Measurements from ENCODE around the gene PRDM12.
"Not testable (repeated sequence)": the region's sequence is repeated elsewhere in the genome, so short reads cannot be mapped to it uniquely, and the experiment has no call there.

Gene PRDM12

DNA sequence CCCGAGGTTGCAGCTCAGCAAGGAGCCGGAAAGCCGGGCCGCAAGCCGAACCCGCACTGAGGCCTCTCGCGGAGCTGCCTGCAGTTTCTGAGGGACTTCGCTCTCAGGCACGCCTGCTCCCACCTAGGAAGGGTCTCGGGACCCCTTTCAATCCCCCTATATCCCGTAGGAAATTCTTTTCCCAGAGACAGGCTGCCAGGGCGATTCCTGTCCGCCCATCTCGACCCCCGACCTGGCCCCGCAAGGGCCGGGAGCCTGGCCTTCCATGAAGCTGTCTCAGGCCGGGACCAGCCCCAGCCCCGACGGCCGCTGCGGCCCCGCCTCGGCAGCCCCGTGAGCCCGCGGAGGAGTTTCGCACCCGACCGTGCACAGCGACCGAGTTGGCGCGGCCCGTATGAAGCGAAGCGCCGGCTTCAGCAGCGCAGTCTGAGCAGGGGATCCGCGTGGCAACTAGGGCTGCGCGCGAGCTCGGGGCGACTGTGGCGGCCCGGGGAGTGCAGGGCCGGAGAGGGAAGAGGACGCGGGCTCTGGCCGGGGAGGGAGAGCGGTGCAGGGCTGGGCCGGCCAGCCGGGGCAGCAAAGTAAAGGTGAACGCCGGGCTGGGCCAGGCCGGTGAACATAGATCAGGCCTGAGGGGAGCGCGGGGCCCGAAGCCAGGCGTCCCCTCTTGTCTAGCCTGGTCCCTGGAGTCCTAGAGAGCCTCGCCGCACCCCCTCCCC lies 977 bp upstream of the PRDM12 start:
- no peak for DNase-seq (ENCODE audit: low read depth in 2 of 2, low spot score in 1 of 2)

- DNase-seq (ENCODE audit: low read depth in 2 of 2, low spot score in 1 of 2): no peak
Measured at GRCh38 chr9:130663977-130664250, 480 bp upstream of the PRDM12 start.

GRCh38 chr9:130665029-130665430 lies 636 bp downstream of the PRDM12 start:
- DNase-seq (ENCODE audit: low read depth in 2 of 2, low spot score in 1 of 2): no peak

- DNase-seq (ENCODE audit: low read depth in 2 of 2, low spot score in 1 of 2): no peak
Measured at GRCh38 chr9:130665431-130666392, 1.3 kb downstream of the PRDM12 start.

DNA sequence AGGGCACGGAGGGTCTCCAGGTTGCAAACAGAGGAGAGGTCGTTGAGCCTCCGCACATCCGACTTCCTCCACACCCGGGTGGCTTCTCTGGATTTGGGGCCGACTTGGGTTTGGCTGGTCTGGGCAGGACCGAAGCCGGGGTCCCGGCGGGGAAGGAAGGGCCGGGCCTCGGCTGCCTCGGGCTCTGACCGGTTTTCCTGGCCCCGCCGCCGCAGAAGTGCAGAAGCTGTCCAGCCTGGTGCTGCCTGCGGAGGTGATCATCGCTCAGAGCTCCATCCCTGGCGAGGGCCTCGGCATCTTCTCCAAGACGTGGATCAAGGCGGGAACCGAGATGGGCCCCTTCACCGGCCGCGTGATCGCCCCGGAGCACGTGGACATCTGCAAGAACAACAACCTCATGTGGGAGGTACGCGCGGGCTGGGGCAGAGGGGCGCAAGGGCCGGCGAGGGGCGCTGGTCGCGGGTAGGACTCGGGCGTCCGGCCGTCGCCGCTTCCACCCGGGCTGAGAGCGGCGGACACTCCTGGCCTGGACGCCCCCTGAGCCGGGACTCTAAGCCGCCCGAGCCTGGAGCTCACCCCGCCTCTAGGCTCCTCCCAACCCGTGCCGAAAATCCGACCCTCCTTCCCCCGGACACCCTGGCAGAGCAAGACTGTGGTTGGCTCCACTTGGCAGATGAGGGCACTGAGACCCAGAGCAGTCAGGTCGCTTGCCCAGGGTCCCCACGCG lies 2.2 kb downstream of the PRDM12 start:
- DNase-seq (ENCODE audit: low read depth in 2 of 2, low spot score in 1 of 2): no peak

DNA sequence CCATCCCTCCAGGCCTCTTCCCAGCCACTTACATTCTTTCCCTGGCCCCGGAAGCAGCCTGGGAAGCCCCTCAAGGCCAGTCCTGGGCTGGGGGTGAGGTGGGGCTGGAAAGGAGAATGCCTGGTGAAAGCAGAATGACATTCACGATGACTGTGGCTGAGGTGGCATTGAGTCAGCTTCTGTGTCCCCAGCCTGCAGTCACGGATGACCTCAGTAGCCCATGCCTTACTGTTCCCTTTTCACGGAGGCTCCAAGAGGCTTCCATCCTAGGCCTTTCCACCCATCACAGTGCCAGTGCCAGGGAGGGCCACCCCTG lies 2.7 kb downstream of the PRDM12 start:
- DNase-seq (ENCODE audit: low read depth in 2 of 2, low spot score in 1 of 2): no peak

- no peak for DNase-seq (ENCODE audit: low read depth in 2 of 2, low spot score in 1 of 2)
Measured at GRCh38 chr9:130668196-130668595, 3.8 kb downstream of the PRDM12 start.

DNA sequence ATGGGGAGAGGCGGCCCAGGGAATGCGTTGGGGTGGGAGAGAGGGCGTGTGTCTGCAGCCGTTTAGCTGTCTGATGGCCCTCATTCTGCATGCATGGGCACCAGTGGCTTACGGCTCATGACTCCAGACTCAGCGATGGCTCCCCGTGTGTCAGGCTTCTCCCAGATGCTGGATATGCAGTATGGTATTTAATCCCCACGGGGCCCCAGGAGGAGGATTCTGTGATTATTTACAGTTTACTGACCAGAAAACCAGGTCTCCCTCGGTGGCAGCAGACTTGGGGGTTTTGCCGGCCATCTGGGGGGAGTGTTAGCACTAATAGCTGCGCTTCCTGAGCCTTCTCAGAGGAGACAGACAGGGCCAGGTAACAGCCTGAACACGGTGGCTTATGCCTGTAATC lies 4.3 kb downstream of the PRDM12 start:
- no peak for DNase-seq (ENCODE audit: low read depth in 2 of 2, low spot score in 1 of 2)

- DNase-seq (ENCODE audit: low read depth in 2 of 2, low spot score in 1 of 2): no peak
Measured at GRCh38 chr9:130669965-130670364, 5.6 kb downstream of the PRDM12 start.

- DNase-seq (ENCODE audit: low read depth in 2 of 2, low spot score in 1 of 2): no peak
Measured at GRCh38 chr9:130670644-130671043, 6.2 kb downstream of the PRDM12 start.

- DNase-seq (ENCODE audit: low read depth in 2 of 2, low spot score in 1 of 2): no peak
Measured at GRCh38 chr9:130672466-130672865, 8.1 kb downstream of the PRDM12 start.

- DNase-seq (ENCODE audit: low read depth in 2 of 2, low spot score in 1 of 2): no peak
Measured at GRCh38 chr9:130672933-130673615, 8.7 kb downstream of the PRDM12 start.

DNA sequence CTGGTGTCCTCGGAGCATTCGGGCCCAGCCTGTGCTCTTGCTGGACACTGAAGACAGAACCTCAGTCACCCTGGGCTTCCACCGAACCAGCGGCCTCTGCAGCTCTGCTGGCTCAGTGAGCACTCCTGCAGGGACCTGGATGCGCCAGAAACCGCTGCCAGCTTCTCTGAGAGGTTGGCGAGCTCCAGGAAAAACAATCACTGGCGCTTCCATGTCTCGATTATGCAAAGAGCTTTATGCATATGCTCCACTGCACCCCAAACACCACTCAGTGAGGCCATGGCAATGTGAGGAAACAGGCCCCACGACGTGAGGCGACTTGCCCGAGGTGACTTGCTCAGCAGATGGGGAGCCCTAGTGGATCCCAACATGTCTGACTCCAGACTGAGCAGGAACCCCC lies 11.0 kb downstream of the PRDM12 start:
- DNase-seq (ENCODE audit: low read depth in 2 of 2, low spot score in 1 of 2): no peak

- DNase-seq (ENCODE audit: low read depth in 2 of 2, low spot score in 1 of 2): no peak
Measured at GRCh38 chr9:130677252-130677651, 12.9 kb downstream of the PRDM12 start.

- peak in 1 of 2 donors; percentile 37 for DNase-seq (ENCODE audit: low read depth in 2 of 2, low spot score in 1 of 2)
Measured at GRCh38 chr9:130680836-130681768, 16.7 kb downstream of the PRDM12 start.

DNA sequence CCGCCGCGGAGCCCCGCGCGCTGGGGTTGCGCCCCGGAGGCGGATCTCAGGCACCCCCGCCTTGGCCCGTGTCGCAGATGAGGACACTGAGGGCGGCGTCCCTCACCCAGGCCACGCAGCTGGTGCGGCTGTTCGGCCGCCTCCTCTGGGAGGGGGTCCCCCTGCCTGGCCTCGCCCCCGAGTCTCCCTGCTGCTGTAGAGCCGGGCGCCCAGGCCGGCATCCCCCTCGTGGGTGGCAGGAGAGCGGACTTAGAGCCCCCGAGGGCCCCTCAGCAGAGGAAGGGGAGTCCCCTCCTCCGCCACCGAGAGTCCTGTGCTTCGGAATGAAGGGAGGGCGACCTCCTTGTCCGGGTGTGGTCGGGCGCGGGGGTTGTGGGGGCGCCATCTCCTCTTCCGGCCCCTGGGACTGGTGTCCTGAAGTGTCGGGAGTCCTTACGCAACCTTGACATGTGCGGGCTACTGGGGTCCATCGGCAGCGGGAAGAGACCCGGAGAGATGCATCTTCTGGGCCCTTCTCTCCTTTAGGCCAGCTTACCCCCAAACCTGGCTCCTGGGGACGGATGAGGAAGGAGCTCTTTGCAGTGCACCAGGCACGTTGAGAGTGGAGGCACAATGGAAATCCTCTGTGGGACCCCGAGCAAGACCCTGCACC lies 17.5 kb downstream of the PRDM12 start:
- no peak for DNase-seq (ENCODE audit: low read depth in 2 of 2, low spot score in 1 of 2)

- peak; percentile 18 to 21 for DNase-seq (ENCODE audit: low read depth in 2 of 2, low spot score in 1 of 2)
Measured at GRCh38 chr9:130682421-130683121, 18.2 kb downstream of the PRDM12 start.

GRCh38 chr9:130685104-130685503 lies 20.7 kb downstream of the PRDM12 start:
- DNase-seq (ENCODE audit: low read depth in 2 of 2, low spot score in 1 of 2): no peak

GRCh38 chr9:130685945-130686344 lies 21.6 kb downstream of the PRDM12 start:
- not testable (repeated sequence) for DNase-seq (ENCODE audit: low read depth in 2 of 2, low spot score in 1 of 2)
